Bladder microvascular endothelial cell (primary cell): ENCODE measurements around the gene PQBP1. TPM values are rescaled to one million over a fixed set of nuclear protein-coding genes. Genes with fewer than 3 reads are reported as not detected.

Experiments
- total RNA-seq: library from RNA; depleted of rRNA; stranded (reverse); fragments of >200 nt; gene quantifications from 2 replicates; pipeline ENCODE4 v1.2.3, GENCODE V29; 2014

The PQBP1 gene, protein sequence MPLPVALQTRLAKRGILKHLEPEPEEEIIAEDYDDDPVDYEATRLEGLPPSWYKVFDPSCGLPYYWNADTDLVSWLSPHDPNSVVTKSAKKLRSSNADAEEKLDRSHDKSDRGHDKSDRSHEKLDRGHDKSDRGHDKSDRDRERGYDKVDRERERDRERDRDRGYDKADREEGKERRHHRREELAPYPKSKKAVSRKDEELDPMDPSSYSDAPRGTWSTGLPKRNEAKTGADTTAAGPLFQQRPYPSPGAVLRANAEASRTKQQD
- total RNA-seq: 70.0 and 82.4 TPM in 2 replicates

GRCh38 chrX:48897625-48898306, at the start of gene PQBP1, which contains the start of gene TIMM17B:
TSS of gene PQBP1 (plus strand) at chrX:48897930. CDS start at chrX:48898510, 580 bp downstream.
TSS of gene TIMM17B (minus strand) at chrX:48897768. CDS start at chrX:48897749, 19 bp downstream.

GRCh38 chrX:48911412-48912182, 13.9 kb downstream of the PQBP1 start, which contains the start of gene SLC35A2:
TSS of gene SLC35A2 (minus strand) at chrX:48911646. CDS start at chrX:48911636, 10 bp downstream.

DNA sequence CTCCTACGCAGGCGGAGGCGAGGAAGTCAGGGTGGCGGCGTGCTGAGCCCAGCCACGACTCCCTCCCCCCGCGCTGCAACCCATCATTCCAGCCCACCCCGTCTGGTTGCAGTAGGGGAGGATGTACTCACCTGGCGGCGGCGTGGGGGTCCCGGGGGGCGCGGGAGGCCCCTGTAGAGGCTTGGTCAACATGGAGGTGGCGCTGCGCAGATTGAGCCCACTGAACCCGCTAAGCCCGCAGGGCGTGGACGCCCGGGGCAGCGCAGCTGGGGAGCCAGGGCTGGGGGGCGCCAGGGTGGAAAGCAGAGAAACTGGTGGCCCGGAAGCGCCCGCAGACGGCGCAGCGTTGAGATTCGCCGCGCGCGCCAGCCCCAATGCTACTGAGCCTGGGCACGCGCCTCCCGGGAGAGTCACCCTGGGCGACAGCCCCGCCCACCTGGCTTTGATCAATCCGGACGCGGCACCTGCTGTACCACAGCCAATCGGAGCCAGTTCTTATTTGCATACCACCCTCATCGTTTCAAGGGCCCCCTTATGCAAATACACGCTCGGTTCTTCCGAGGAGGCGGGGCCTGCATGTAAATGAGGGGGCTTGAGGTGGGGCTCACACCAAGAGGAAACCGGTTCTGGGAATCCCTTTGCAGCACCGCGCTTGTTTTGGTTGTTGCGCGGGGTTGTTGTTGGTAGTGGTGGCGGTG, 21.1 kb downstream of the PQBP1 start, which contains the start of gene PIM2:
PIM2 (minus strand) TSS at position 382 of the 698 bp plus-strand sequence; CDS start at position 192, 190 bp downstream.

Other genes starting within 250 kb of the PQBP1 start
- gene WAS, start 214.1 kb upstream of the PQBP1 start, total RNA-seq: 0.19 TPM in 1 of 2 replicates, not detected in the other
- gene SUV39H1, start 201.2 kb upstream of the PQBP1 start, total RNA-seq: 5.0 and 6.5 TPM in 2 replicates
- not detected in 2 replicates for gene GLOD5, start 136.2 kb upstream of the PQBP1 start, total RNA-seq
- gene GATA1, start 111.3 kb upstream of the PQBP1 start, total RNA-seq: not detected in 2 replicates
- gene HDAC6, start 95.9 kb upstream of the PQBP1 start, total RNA-seq: 24.6 and 38.4 TPM in 2 replicates
- gene ERAS, start 71.4 kb upstream of the PQBP1 start, total RNA-seq: not detected in 2 replicates
- 0.31 TPM in 1 of 2 replicates, not detected in the other for gene PCSK1N, start 62.3 kb upstream of the PQBP1 start, total RNA-seq
- gene TIMM17B, start 162 bp upstream of the PQBP1 start, total RNA-seq: 13.9 and 19.1 TPM in 2 replicates
- 5.7 and 14.5 TPM in 2 replicates for gene SLC35A2, start 13.7 kb downstream of the PQBP1 start, total RNA-seq
- 2.8 and 4.0 TPM in 2 replicates for gene PIM2, start 21.1 kb downstream of the PQBP1 start, total RNA-seq
- 21.7 and 34.9 TPM in 2 replicates for gene OTUD5, start 59.7 kb downstream of the PQBP1 start, total RNA-seq
- gene KCND1, start 73.9 kb downstream of the PQBP1 start, total RNA-seq: 0.32 and 0.57 TPM in 2 replicates
- 23.3 and 40.8 TPM in 2 replicates for gene GRIPAP1, start 104.3 kb downstream of the PQBP1 start, total RNA-seq
- 10.8 and 21.8 TPM in 2 replicates for gene TFE3, start 145.4 kb downstream of the PQBP1 start, total RNA-seq
- gene CCDC120, start 161.1 kb downstream of the PQBP1 start, total RNA-seq: 0.49 and 1.7 TPM in 2 replicates
- gene PRAF2, start 176.1 kb downstream of the PQBP1 start, total RNA-seq: 2.6 and 5.0 TPM in 2 replicates
- gene WDR45, start 182.0 kb downstream of the PQBP1 start, total RNA-seq: 20.2 and 25.9 TPM in 2 replicates
- 25.3 and 27.3 TPM in 2 replicates for gene GPKOW, start 225.8 kb downstream of the PQBP1 start, total RNA-seq